ENCODE measurements around the gene FGF14. TPM values are rescaled to one million over a fixed set of nuclear protein-coding genes. Genes with fewer than 3 reads are reported as not detected.

The FGF14 gene
- polyA plus RNA-seq, 1 donor (not counting 4 experiments of a cell fraction or from before 2014, with no cell fraction given) = 0.09 TPM

GRCh38 chr13:102294407-102295018 is 107.3 kb downstream of the FGF14 start:
- no peak overlapping the region for H3K9ac ChIP-seq (ENCODE audit: control insufficient read depth, extremely low read depth, insufficient read depth, low read length)
- no peak overlapping the region for H3K27ac ChIP-seq (ENCODE audit: control insufficient read depth, insufficient read depth, low read length)
- DNase-seq (ENCODE audit: low read depth, low spot score) (no peak), FAIRE-seq (no peak)
- no peak overlapping the region for H3K4me2 ChIP-seq (ENCODE audit: control insufficient read depth, extremely low read depth, insufficient read depth, low read depth, low read length)
- no peak overlapping the region for H3K4me3 ChIP-seq (ENCODE audit: control insufficient read depth in 2 of 3, extremely low read depth in 1 of 3, insufficient read depth in 2 of 3, low read depth in 1 of 3, low read length in 3 of 3)
- no peak for TF ChIP-seq CTCF (optimal IDR thresholded peaks at IDR 0.05 in 1 of 3, IDR thresholded peaks at IDR 0.05 in 1 of 3, conservative IDR thresholded peaks at IDR 0.05 in 1 of 3; ENCODE audit: extremely low read depth in 1 of 3, insufficient read depth in 2 of 3, low read length in 3 of 3)
- TF ChIP-seq EZH2 (IDR thresholded peaks at IDR 0.05; ENCODE audit: low read length) = no peak
- dilution Hi-C loops (cut with MboI; ENCODE audit: extremely low pct_ligation_motif_present, low sequenced_read_pairs) = no loop called here
- H3K4me1 ChIP-seq (ENCODE audit: control insufficient read depth, extremely low read depth, insufficient read depth, low read length) = no peaks in the 10 kb centered on the region
- H3K36me3 ChIP-seq (ENCODE audit: control insufficient read depth in 2 of 2, extremely low read depth in 1 of 2, insufficient read depth in 2 of 2, low read length in 2 of 2) = no peaks in the 10 kb centered on the region
- no peaks in the 10 kb centered on the region for H4K20me1 ChIP-seq (ENCODE audit: control insufficient read depth, extremely low read depth, insufficient read depth, low read length)
- H3K27me3 ChIP-seq (ENCODE audit: control insufficient read depth, extremely low read depth, insufficient read depth, low read length) = no peaks in the 10 kb centered on the region
- no peaks in the 10 kb centered on the region for H3K79me2 ChIP-seq (ENCODE audit: control insufficient read depth, insufficient read depth, low read length)
- H3K9me1 ChIP-seq (ENCODE audit: control insufficient read depth, extremely low read depth, insufficient read depth, low read length) = no peaks in the 10 kb centered on the region
- no peaks in the 10 kb centered on the region for H3K9me3 ChIP-seq (ENCODE audit: control insufficient read depth, low read depth, low read length)
- no peak overlapping the region for H2AFZ ChIP-seq (ENCODE audit: control insufficient read depth, low read length)

GRCh38 chr13:102293723-102294122 is 108.1 kb downstream of the FGF14 start:
- H4K20me1 ChIP-seq (ENCODE audit: control insufficient read depth, extremely low read depth, insufficient read depth, low read length) = no peaks in the 10 kb centered on the region
- H3K36me3 ChIP-seq (ENCODE audit: control insufficient read depth in 2 of 2, extremely low read depth in 1 of 2, insufficient read depth in 2 of 2, low read length in 2 of 2) = no peaks in the 10 kb centered on the region
- no peaks in the 10 kb centered on the region for H3K9me3 ChIP-seq (ENCODE audit: control insufficient read depth, low read depth, low read length)
- no peak for FAIRE-seq
- H3K4me1 ChIP-seq (ENCODE audit: control insufficient read depth, extremely low read depth, insufficient read depth, low read length) = no peaks in the 10 kb centered on the region
- no peaks in the 10 kb centered on the region for H3K9me1 ChIP-seq (ENCODE audit: control insufficient read depth, extremely low read depth, insufficient read depth, low read length)
- TF ChIP-seq CTCF (optimal IDR thresholded peaks at IDR 0.05 in 1 of 3, IDR thresholded peaks at IDR 0.05 in 1 of 3, conservative IDR thresholded peaks at IDR 0.05 in 1 of 3; ENCODE audit: extremely low read depth in 1 of 3, insufficient read depth in 2 of 3, low read length in 3 of 3) (no peak), EZH2 (IDR thresholded peaks at IDR 0.05; ENCODE audit: low read length) (no peak)
- H3K4me3 ChIP-seq (ENCODE audit: control insufficient read depth in 2 of 3, extremely low read depth in 1 of 3, insufficient read depth in 2 of 3, low read depth in 1 of 3, low read length in 3 of 3) = no peak overlapping the region
- no peak overlapping the region for H3K4me2 ChIP-seq (ENCODE audit: control insufficient read depth, extremely low read depth, insufficient read depth, low read depth, low read length)
- H3K79me2 ChIP-seq (ENCODE audit: control insufficient read depth, insufficient read depth, low read length) = no peaks in the 10 kb centered on the region
- dilution Hi-C loops (cut with MboI; ENCODE audit: extremely low pct_ligation_motif_present, low sequenced_read_pairs) = no loop called here
- H2AFZ ChIP-seq (ENCODE audit: control insufficient read depth, low read length) = no peak overlapping the region
- H3K27ac ChIP-seq (ENCODE audit: control insufficient read depth, insufficient read depth, low read length) = no peak overlapping the region
- DNase-seq (ENCODE audit: low read depth, low spot score) = no peak
- no peaks in the 10 kb centered on the region for H3K27me3 ChIP-seq (ENCODE audit: control insufficient read depth, extremely low read depth, insufficient read depth, low read length)
- H3K9ac ChIP-seq (ENCODE audit: control insufficient read depth, extremely low read depth, insufficient read depth, low read length) = no peak overlapping the region

Measured in keratinocyte (primary cell).